ENCODE results near the gene CAMTA1. TPM values are rescaled to one million over a fixed set of nuclear protein-coding genes. Genes with fewer than 3 reads are reported as not detected.

CAMTA1 gene
- total RNA-seq, 1 experiment from 2014 or later: 85.2 TPM

- H3K27ac ChIP-seq (ENCODE audit: low read depth, low read length, poor library complexity, severe bottlenecking): no peak overlapping the region
- H3K4me3 ChIP-seq (ENCODE audit: low read depth, low read length, poor library complexity, severe bottlenecking): no peak overlapping the region
- DNase-seq (ENCODE audit: low spot score): no peak
- no peaks in the 10 kb centered on the region for H3K4me1 ChIP-seq (ENCODE audit: insufficient read depth, low read length, poor library complexity, severe bottlenecking)
- BruUV-seq (replicated peaks): no TSS peak
- no peak for TF ChIP-seq EZH2 (IDR thresholded peaks at IDR 0.05; ENCODE audit: borderline replicate concordance, low read depth, low read length, poor library complexity, severe bottlenecking)
- TF ChIP-seq CTCF (conservative IDR thresholded peaks at IDR 0.05; ENCODE audit: low read depth, low read length): no peak
- ChIA-PET CTCF (no interaction called here), POLR2A (ENCODE audit: low non-redundant PET) (no interaction called here)
- intact Hi-C loops (cut with micrococcal nuclease; ENCODE audit: unreplicated experiment): no loop called here
- H3K36me3 ChIP-seq (ENCODE audit: insufficient read depth, low read length, poor library complexity, severe bottlenecking): no peaks in the 10 kb centered on the region
- no peaks in the 10 kb centered on the region for H3K27me3 ChIP-seq (replicated peaks; ENCODE audit: insufficient read depth, low read depth, low read length, poor library complexity)
- H3K9me3 ChIP-seq (ENCODE audit: low read depth, low read length, poor library complexity, severe bottlenecking): no peaks in the 10 kb centered on the region
These were observed 448.6 kb downstream of the CAMTA1 start for GRCh38 chr1:7233646-7234470.

GRCh38 chr1:7234471-7234755 is 449.2 kb downstream of the CAMTA1 start:
- ChIA-PET POLR2A (ENCODE audit: low non-redundant PET) (no interaction called here), CTCF (no interaction called here)
- Histone ChIP-seq H3K4me1 (ENCODE audit: insufficient read depth, low read length, poor library complexity, severe bottlenecking) (no peaks in the 10 kb centered on the region), H3K27me3 (replicated peaks; ENCODE audit: insufficient read depth, low read depth, low read length, poor library complexity) (no peaks in the 10 kb centered on the region), H3K27ac (ENCODE audit: low read depth, low read length, poor library complexity, severe bottlenecking) (no peak overlapping the region), H3K4me3 (ENCODE audit: low read depth, low read length, poor library complexity, severe bottlenecking) (no peak overlapping the region), H3K36me3 (ENCODE audit: insufficient read depth, low read length, poor library complexity, severe bottlenecking) (no peaks in the 10 kb centered on the region), H3K9me3 (ENCODE audit: low read depth, low read length, poor library complexity, severe bottlenecking) (no peaks in the 10 kb centered on the region)
- intact Hi-C loops (cut with micrococcal nuclease; ENCODE audit: unreplicated experiment): no loop called here
- TF ChIP-seq EZH2 (IDR thresholded peaks at IDR 0.05; ENCODE audit: borderline replicate concordance, low read depth, low read length, poor library complexity, severe bottlenecking) (no peak), CTCF (conservative IDR thresholded peaks at IDR 0.05; ENCODE audit: low read depth, low read length) (no peak)
- BruUV-seq (replicated peaks): no TSS peak
- DNase-seq (ENCODE audit: low spot score): no peak

- Histone ChIP-seq H3K4me1 (ENCODE audit: insufficient read depth, low read length, poor library complexity, severe bottlenecking) (no peaks in the 10 kb centered on the region), H3K4me3 (ENCODE audit: low read depth, low read length, poor library complexity, severe bottlenecking) (no peak overlapping the region), H3K9me3 (ENCODE audit: low read depth, low read length, poor library complexity, severe bottlenecking) (no peaks in the 10 kb centered on the region), H3K27me3 (replicated peaks; ENCODE audit: insufficient read depth, low read depth, low read length, poor library complexity) (no peaks in the 10 kb centered on the region), H3K27ac (ENCODE audit: low read depth, low read length, poor library complexity, severe bottlenecking) (no peak overlapping the region), H3K36me3 (ENCODE audit: insufficient read depth, low read length, poor library complexity, severe bottlenecking) (no peaks in the 10 kb centered on the region)
- no TSS peak for BruUV-seq (replicated peaks)
- intact Hi-C loops (cut with micrococcal nuclease; ENCODE audit: unreplicated experiment): no loop called here
- TF ChIP-seq CTCF (conservative IDR thresholded peaks at IDR 0.05; ENCODE audit: low read depth, low read length) (no peak), EZH2 (IDR thresholded peaks at IDR 0.05; ENCODE audit: borderline replicate concordance, low read depth, low read length, poor library complexity, severe bottlenecking) (no peak)
- POLR2A ChIA-PET (ENCODE audit: low non-redundant PET): no interaction called here
- CTCF ChIA-PET: no interaction called here
- DNase-seq (ENCODE audit: low spot score): no peak
These were observed 450.7 kb downstream of the CAMTA1 start for GRCh38 chr1:7235871-7236517.

Measured in A673 (cell line).